Measurements from ENCODE around the gene E4F1. TPM values are rescaled to one million over a fixed set of nuclear protein-coding genes. Genes with fewer than 3 reads are reported as not detected.

The E4F1 gene
- total and polyA plus RNA-seq, 2 of the 8 experiments (the other 6 are each of a cell fraction or from before 2014, with no cell fraction given): 22.2 to 27.0 TPM

DNA sequence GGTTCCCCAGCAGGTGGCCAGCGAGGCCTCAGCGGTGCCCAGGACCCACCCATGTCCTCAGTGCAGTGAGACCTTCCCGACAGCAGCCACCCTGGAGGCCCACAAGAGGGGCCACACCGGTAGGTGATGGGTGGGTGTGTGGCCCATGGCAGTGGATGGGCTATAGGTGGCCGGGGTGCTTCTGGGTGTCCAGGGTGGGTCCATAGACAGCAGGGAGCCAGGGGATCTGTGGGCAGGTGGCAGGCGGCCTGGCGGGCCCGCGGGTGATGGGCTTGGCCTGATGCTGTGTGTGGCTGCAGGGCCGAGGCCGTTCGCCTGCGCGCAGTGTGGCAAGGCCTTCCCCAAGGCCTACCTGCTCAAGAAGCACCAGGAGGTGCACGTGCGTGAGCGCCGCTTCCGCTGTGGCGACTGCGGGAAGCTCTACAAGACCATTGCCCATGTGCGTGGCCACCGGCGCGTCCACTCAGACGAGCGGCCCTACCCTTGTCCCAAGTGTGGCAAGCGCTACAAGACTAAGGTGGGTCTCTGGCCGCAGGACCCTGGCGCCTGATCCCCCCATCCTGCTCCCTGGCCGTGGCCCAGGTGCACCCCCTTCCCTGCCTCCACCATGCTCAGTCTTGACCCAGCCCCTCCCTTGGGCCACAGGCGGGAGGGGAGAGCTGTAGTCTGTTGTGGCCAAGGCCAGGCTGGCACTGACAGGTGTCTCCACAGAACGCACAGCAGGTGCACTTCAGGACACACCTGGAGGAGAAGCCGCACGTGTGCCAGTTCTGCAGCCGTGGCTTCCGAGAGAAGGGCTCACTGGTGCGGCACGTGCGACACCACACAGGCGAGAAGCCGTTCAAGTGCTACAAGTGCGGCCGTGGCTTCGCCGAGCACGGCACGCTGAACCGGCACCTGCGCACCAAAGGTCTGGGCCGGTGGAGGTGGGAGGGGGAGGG, 10.8 kb downstream of the E4F1 start (continued):
- TF ChIP-seq, protein P1, sequence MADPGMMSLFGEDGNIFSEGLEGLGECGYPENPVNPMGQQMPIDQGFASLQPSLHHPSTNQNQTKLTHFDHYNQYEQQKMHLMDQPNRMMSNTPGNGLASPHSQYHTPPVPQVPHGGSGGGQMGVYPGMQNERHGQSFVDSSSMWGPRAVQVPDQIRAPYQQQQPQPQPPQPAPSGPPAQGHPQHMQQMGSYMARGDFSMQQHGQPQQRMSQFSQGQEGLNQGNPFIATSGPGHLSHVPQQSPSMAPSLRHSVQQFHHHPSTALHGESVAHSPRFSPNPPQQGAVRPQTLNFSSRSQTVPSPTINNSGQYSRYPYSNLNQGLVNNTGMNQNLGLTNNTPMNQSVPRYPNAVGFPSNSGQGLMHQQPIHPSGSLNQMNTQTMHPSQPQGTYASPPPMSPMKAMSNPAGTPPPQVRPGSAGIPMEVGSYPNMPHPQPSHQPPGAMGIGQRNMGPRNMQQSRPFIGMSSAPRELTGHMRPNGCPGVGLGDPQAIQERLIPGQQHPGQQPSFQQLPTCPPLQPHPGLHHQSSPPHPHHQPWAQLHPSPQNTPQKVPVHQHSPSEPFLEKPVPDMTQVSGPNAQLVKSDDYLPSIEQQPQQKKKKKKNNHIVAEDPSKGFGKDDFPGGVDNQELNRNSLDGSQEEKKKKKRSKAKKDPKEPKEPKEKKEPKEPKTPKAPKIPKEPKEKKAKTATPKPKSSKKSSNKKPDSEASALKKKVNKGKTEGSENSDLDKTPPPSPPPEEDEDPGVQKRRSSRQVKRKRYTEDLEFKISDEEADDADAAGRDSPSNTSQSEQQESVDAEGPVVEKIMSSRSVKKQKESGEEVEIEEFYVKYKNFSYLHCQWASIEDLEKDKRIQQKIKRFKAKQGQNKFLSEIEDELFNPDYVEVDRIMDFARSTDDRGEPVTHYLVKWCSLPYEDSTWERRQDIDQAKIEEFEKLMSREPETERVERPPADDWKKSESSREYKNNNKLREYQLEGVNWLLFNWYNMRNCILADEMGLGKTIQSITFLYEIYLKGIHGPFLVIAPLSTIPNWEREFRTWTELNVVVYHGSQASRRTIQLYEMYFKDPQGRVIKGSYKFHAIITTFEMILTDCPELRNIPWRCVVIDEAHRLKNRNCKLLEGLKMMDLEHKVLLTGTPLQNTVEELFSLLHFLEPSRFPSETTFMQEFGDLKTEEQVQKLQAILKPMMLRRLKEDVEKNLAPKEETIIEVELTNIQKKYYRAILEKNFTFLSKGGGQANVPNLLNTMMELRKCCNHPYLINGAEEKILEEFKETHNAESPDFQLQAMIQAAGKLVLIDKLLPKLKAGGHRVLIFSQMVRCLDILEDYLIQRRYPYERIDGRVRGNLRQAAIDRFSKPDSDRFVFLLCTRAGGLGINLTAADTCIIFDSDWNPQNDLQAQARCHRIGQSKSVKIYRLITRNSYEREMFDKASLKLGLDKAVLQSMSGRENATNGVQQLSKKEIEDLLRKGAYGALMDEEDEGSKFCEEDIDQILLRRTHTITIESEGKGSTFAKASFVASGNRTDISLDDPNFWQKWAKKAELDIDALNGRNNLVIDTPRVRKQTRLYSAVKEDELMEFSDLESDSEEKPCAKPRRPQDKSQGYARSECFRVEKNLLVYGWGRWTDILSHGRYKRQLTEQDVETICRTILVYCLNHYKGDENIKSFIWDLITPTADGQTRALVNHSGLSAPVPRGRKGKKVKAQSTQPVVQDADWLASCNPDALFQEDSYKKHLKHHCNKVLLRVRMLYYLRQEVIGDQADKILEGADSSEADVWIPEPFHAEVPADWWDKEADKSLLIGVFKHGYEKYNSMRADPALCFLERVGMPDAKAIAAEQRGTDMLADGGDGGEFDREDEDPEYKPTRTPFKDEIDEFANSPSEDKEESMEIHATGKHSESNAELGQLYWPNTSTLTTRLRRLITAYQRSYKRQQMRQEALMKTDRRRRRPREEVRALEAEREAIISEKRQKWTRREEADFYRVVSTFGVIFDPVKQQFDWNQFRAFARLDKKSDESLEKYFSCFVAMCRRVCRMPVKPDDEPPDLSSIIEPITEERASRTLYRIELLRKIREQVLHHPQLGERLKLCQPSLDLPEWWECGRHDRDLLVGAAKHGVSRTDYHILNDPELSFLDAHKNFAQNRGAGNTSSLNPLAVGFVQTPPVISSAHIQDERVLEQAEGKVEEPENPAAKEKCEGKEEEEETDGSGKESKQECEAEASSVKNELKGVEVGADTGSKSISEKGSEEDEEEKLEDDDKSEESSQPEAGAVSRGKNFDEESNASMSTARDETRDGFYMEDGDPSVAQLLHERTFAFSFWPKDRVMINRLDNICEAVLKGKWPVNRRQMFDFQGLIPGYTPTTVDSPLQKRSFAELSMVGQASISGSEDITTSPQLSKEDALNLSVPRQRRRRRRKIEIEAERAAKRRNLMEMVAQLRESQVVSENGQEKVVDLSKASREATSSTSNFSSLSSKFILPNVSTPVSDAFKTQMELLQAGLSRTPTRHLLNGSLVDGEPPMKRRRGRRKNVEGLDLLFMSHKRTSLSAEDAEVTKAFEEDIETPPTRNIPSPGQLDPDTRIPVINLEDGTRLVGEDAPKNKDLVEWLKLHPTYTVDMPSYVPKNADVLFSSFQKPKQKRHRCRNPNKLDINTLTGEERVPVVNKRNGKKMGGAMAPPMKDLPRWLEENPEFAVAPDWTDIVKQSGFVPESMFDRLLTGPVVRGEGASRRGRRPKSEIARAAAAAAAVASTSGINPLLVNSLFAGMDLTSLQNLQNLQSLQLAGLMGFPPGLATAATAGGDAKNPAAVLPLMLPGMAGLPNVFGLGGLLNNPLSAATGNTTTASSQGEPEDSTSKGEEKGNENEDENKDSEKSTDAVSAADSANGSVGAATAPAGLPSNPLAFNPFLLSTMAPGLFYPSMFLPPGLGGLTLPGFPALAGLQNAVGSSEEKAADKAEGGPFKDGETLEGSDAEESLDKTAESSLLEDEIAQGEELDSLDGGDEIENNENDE (IDR thresholded peaks at IDR 0.05; ENCODE audit: insufficient replicate concordance, low read length): no peak
- no peak for TF ChIP-seq NRF1 (IDR thresholded peaks at IDR 0.05; ENCODE audit: low read depth, low read length)
- no peak for TF ChIP-seq RXRA (IDR thresholded peaks at IDR 0.05; ENCODE audit: insufficient read depth, low read depth, low read length)
- no peak for TF ChIP-seq EZH2 (IDR thresholded peaks at IDR 0.05; ENCODE audit: low read depth, low read length, severe bottlenecking)
- no peak for TF ChIP-seq TEAD4 (IDR thresholded peaks at IDR 0.05; ENCODE audit: low read depth, low read length)
- TF ChIP-seq PHF8 (conservative IDR thresholded peaks at IDR 0.05; ENCODE audit: low read depth, low read length): no peak
- TF ChIP-seq BACH1 (IDR thresholded peaks at IDR 0.05; ENCODE audit: low read length): no peak
- TF ChIP-seq BRCA1 (IDR thresholded peaks at IDR 0.05; ENCODE audit: low read depth, low read length): no peak
- no peak for TF ChIP-seq RFX5 (IDR thresholded peaks at IDR 0.05; ENCODE audit: borderline replicate concordance, low read depth, low read length)
- no peak for TF ChIP-seq SP1 (IDR thresholded peaks at IDR 0.05; ENCODE audit: low read depth, low read length)
